Ovary (tissue), 3 donors: Measurements from ENCODE around the gene LARP7.

ENCODE experiments used
- CTCF ChIP-seq, 3 donors: fragments of 450-650 bp in 2 of 3; fragments of 200-600 bp in 1 of 3; IDR thresholded peaks; one replicate each; pipeline versions ENCODE4 v1.5.1 to v1.8.0; 2016 to 2022; ENCODE audit warnings: antibody characterized with exemption in 3 of 3, mild to moderate bottlenecking in 1 of 3
- EP300 ChIP-seq: sonication (generic); formaldehyde crosslinking; IDR thresholded peaks from one replicate; pipeline ENCODE4 v1.6.1; 2017; ENCODE audit warnings: antibody characterized with exemption
- POLR2A ChIP-seq: fragments of 450-650 bp; IDR thresholded peaks from one replicate; pipeline ENCODE4 v1.6.1; 2017; ENCODE audit warnings: antibody characterized with exemption, mild to moderate bottlenecking, moderate library complexity
- donor health status: DM: no; HTN: no; CAD: no.

DNA sequence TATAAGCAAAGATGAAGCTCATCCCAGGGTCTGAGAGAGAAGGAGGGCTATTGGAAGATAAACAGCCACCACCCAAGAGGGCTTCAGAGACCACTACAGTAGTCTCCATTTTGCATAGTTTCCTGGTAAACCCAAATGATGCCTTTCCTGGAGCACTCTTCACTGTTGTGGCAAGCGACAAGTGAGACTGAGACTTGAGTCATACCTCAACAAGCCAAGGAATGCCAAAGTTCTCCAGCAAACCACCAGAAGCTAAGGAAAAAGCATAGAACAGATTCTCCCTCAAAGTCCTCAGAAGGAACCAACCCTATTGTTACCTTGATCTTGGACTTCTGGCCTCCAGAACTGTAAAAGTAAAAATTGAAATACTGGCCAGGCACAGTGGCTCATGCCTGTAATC lies 65.9 kb downstream of the LARP7 start:
- no peak for TF ChIP-seq POLR2A
- TF ChIP-seq CTCF (IDR thresholded peaks at IDR 0.05), result no peak
- TF ChIP-seq EP300, result no peak
